Measurements from ENCODE around the gene USP12.

DNA sequence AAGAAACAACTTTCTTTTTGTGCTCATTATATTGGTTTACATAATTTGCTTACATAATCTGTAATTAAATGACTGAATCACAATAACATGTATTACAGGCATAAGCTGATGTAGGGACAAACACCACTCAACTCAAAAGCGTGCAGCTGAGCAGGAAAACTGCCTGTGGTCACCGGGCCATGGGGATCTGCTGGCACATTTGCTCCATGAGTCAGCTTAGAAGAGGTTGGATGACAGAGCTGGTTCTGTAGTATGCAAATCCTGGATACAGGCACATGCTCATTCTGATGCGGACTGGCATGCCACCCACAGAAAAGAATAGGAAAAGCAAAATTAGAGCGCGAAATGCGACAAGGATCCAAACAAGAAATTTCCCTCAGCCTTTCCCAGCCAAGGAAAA, 128.6 kb downstream of the USP12 start:
- TF ChIP-seq POLR2A (IDR thresholded peaks at IDR 0.05) = no peak
- TF ChIP-seq CTCF (IDR thresholded peaks at IDR 0.05) = no peak
- TF ChIP-seq EP300 (IDR thresholded peaks at IDR 0.05; ENCODE audit: low read depth) = no peak
